ENCODE results near the gene NSDHL.

Gene NSDHL

GRCh38 chrX:152917656-152918579 is 87.1 kb downstream of the NSDHL start:
- no peak for DNase-seq

- DNase-seq, result no peak
Observed at GRCh38 chrX:152918707-152919106, 87.8 kb downstream of the NSDHL start.
